DOHH2 (cell line): ENCODE measurements around the gene SMC4.

Experiments used
- H3F3A ChIP-seq: fragments of 200-600 bp; sonication (generic), shearing (Covaris generic); 2 replicates; pipeline ENCODE4 v1.6.0; 2016; ENCODE audit warnings: antibody characterized with exemption, mild to moderate bottlenecking; ENCODE audit not compliant: control insufficient read depth, insufficient read depth
- H3K27ac ChIP-seq: fragments of 200-600 bp; sonication (generic); 2 replicates; pipeline ENCODE4 v1.5.1; 2014; ENCODE audit warnings: low read depth, mild to moderate bottlenecking, low read length, moderate library complexity
- H3K27me3 ChIP-seq: fragments of 200-600 bp; sonication (generic); 2 replicates; pipeline ENCODE4 v1.6.1; 2014; ENCODE audit warnings: mild to moderate bottlenecking, low read length, mixed read lengths; ENCODE audit not compliant: control insufficient read depth
- H3K36me3 ChIP-seq: fragments of 200-600 bp; sonication (generic); 2 replicates; pipeline ENCODE4 v1.6.1; 2014; ENCODE audit warnings: mild to moderate bottlenecking, low read length, moderate library complexity, mixed read lengths; ENCODE audit not compliant: control insufficient read depth
- H3K4me1 ChIP-seq: fragments of 200-600 bp; sonication (generic); 2 replicates; pipeline ENCODE4 v1.6.1; 2014; ENCODE audit warnings: mild to moderate bottlenecking, low read length, mixed read lengths; ENCODE audit not compliant: control insufficient read depth
- H3K4me2 ChIP-seq: fragments of 200-600 bp; sonication (generic); 2 replicates; pipeline ENCODE4 v1.6.0; 2014; ENCODE audit warnings: mild to moderate bottlenecking, low read length, moderate library complexity
- H3K4me3 ChIP-seq: fragments of 200-600 bp; sonication (generic); 2 replicates; pipeline ENCODE4 v1.5.1; 2014; ENCODE audit warnings: mild to moderate bottlenecking, low read length, mixed read lengths
- H3K79me2 ChIP-seq: fragments of 200-600 bp; sonication (generic); 2 replicates; pipeline ENCODE4 v1.6.1; 2014; ENCODE audit warnings: mild to moderate bottlenecking, low read length, mixed read lengths; ENCODE audit not compliant: control insufficient read depth
- H3K9me2 ChIP-seq: fragments of 200-600 bp; sonication (generic); replicated peaks from 2 replicates; pipeline ENCODE4 v1.6.1; 2014; ENCODE audit warnings: mild to moderate bottlenecking, low read length, mixed read lengths; ENCODE audit not compliant: control insufficient read depth
- H3K9me3 ChIP-seq: fragments of 200-600 bp; sonication (generic); 2 replicates; pipeline ENCODE4 v1.6.1; 2014; ENCODE audit warnings: antibody characterized with exemption, low read length, mixed read lengths; ENCODE audit not compliant: control insufficient read depth, insufficient read depth
- H4K20me1 ChIP-seq: fragments of 200-600 bp; sonication (generic); 2 replicates; pipeline ENCODE4 v1.6.0; 2014; ENCODE audit warnings: low read depth, mild to moderate bottlenecking, antibody characterized with exemption, low read length, moderate library complexity; ENCODE audit not compliant: control insufficient read depth, insufficient read depth
- EZH2phosphoT487 ChIP-seq: fragments of 200-600 bp; sonication (generic); IDR thresholded peaks from 2 replicates; pipeline ENCODE4 v1.6.1; 2017; ENCODE audit warnings: borderline replicate concordance, mild to moderate bottlenecking, antibody characterized with exemption, low read length, moderate library complexity, mixed read lengths
- TF ChIP-seq, protein P1 (sequence below): fragments of 200-600 bp; sonication (generic); IDR thresholded peaks from one replicate; pipeline ENCODE4 v1.5.1; 2014; ENCODE audit warnings: antibody characterized with exemption, mild to moderate bottlenecking, low read depth, low read length; ENCODE audit not compliant: poor library complexity, severe bottlenecking

The SMC4 gene

DNA sequence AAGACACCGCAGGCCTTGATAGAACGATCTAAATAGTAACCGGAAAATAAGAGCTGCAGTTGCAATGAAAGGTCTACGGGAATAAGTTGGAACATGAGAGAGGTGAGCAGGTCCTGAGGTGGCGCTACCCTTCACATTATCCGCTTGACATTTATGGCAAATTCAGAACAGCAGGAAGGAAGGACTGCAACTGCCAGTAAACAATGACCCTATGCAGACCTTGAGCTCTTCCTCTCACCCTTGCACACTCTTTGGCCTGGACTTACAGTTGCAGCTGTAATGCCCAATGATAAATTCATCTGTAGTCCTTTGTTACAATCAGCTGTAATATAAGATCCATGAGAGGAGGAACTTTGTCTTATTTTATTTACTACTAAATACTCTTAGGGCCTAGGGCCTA lies 82.4 kb downstream of the SMC4 start:
- Histone ChIP-seq H3K27ac (no peak overlapping the region), H3K79me2 (no peaks in the 10 kb centered on the region), H3K27me3 (no peaks in the 10 kb centered on the region), H3K4me3 (no peak overlapping the region), H3K9me2 (no peaks in the 10 kb centered on the region), H3K4me1 (peaks cover 9% of the 10 kb centered on the region), H4K20me1 (no peaks in the 10 kb centered on the region), H3K4me2 (no peak overlapping the region), H3K9me3 (no peaks in the 10 kb centered on the region), H3F3A (peaks cover 4% of the 10 kb centered on the region; the same call in 1 of the 2 replicates), H3K36me3 (no peaks in the 10 kb centered on the region)
- TF ChIP-seq, protein P1, sequence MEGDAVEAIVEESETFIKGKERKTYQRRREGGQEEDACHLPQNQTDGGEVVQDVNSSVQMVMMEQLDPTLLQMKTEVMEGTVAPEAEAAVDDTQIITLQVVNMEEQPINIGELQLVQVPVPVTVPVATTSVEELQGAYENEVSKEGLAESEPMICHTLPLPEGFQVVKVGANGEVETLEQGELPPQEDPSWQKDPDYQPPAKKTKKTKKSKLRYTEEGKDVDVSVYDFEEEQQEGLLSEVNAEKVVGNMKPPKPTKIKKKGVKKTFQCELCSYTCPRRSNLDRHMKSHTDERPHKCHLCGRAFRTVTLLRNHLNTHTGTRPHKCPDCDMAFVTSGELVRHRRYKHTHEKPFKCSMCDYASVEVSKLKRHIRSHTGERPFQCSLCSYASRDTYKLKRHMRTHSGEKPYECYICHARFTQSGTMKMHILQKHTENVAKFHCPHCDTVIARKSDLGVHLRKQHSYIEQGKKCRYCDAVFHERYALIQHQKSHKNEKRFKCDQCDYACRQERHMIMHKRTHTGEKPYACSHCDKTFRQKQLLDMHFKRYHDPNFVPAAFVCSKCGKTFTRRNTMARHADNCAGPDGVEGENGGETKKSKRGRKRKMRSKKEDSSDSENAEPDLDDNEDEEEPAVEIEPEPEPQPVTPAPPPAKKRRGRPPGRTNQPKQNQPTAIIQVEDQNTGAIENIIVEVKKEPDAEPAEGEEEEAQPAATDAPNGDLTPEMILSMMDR, result no peak
- no peak for TF ChIP-seq EZH2phosphoT487

DNA sequence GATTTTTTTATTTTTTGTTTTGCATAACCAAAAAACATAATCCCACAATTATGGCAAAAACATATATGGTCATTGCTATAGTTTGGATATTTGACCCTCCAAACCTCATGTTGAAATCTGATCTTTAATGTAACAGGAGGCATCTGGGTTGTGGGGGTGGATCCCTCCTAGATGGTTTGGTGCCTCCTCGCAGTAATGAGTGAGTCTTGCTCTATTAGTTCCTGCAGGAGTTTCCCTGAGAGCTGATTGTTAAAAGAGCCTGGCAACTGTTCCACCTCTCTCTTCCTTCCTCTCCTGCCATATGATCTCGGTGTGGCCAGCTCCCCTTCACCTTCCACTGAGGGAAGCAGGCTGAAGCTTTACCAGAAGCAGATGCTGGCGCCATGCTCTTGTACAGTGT lies 83.3 kb downstream of the SMC4 start:
- TF ChIP-seq EZH2phosphoT487, result no peak
- TF ChIP-seq, protein P1, result no peak
- no peak overlapping the region for H3K4me2 ChIP-seq
- no peaks in the 10 kb centered on the region for H3K9me3 ChIP-seq
- no peak overlapping the region for H3K4me3 ChIP-seq
- H3K79me2 ChIP-seq, result no peaks in the 10 kb centered on the region
- H3K9me2 ChIP-seq, result no peaks in the 10 kb centered on the region
- H3K36me3 ChIP-seq, result no peaks in the 10 kb centered on the region
- peaks cover 9% of the 10 kb centered on the region for H3K4me1 ChIP-seq
- H3F3A ChIP-seq, result peaks cover 4% of the 10 kb centered on the region; the same call in 1 of the 2 replicates
- H3K27me3 ChIP-seq, result no peaks in the 10 kb centered on the region
- no peak overlapping the region for H3K27ac ChIP-seq
- H4K20me1 ChIP-seq, result no peaks in the 10 kb centered on the region
